Measurements from ENCODE around the gene CTIF.

CTIF gene

DNA sequence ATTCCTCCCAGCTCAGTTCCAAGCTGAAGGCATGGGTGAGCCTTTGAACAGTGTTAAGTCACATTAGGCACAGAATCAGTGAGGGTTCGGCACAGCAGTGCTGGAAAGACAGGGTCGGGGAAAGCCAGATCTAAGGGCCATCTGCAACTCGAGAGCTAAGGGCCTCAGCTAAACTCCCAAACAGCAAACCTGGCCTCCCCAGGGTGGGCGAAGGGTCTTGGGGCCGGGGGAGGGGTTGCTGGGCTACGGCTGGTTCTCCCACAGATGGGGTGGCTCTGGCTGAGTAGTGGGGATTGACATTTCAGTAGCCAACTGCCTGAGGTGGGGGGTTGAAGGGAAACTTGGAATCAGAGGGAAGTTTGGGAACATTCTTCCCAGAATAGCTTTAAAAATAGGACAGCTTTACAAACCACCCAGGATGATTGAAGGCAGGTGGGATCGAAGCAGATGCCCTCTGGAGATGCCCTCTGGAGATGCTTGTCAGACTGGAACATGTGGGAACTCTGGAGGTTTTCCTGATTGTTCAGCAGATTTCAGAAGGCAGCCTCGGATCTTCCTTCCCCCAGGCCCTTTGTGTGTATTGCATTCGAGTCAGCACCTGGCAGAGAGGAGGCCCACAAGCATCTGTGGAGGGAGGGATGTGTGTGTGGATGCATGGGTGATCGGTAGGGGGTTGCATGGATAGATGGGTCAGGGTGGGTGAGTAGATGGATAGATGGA, 255.6 kb downstream of the CTIF start:
- no peak overlapping the region for H3K27ac Mint-ChIP-seq
- H3K4me1 Mint-ChIP-seq (ENCODE audit: low read depth), result peaks cover 27% of the 10 kb centered on the region
- no peaks in the 10 kb centered on the region for H3K36me3 Mint-ChIP-seq (ENCODE audit: low read depth)
- H3K9me3 Mint-ChIP-seq, result no peaks in the 10 kb centered on the region
- peaks cover 3% of the 10 kb centered on the region for H3K27me3 Mint-ChIP-seq
- no peak overlapping the region for H3K4me3 Mint-ChIP-seq

GRCh38 chr18:48795696-48796095, 256.9 kb downstream of the CTIF start:
- Mint-ChIP-seq H3K27ac (no peak overlapping the region), H3K9me3 (no peaks in the 10 kb centered on the region), H3K36me3 (ENCODE audit: low read depth) (no peaks in the 10 kb centered on the region), H3K27me3 (peaks cover 3% of the 10 kb centered on the region), H3K4me3 (no peak overlapping the region), H3K4me1 (ENCODE audit: low read depth) (peaks cover 40% of the 10 kb centered on the region)

DNA sequence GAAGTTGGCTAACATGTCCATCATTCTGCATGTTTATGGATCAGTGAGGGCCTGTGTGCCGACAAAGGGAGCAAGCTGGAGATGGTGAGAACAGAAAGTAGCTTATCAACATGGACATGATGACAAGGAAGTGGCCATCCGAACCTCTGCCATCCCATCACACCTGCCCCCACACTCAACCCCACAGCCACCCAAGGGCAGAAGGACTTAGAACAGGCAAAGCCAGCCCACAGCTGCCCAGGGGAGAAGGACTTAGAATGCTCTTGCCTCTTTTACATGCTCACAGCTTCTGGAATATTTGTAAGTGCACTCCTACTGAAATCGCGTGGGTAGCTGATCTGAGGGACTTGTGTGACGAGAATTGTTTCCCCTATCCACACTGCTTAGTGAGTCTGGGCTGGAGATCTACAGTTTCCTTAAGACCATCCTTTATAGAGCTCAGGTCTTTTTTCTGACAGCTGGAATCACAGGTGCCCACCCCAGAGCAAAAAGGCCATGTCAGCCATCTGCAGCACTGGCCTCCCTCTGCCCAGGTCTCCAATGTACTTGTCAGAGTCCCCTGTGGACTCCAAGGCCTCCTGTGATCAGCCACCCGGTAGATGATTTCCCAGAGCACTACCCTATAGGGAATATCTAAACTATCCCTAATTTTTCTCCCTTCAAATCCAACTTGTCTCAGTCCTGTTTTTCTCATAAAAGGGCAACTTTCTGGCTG, 257.8 kb downstream of the CTIF start:
- no peaks in the 10 kb centered on the region for H3K9me3 Mint-ChIP-seq

DNA sequence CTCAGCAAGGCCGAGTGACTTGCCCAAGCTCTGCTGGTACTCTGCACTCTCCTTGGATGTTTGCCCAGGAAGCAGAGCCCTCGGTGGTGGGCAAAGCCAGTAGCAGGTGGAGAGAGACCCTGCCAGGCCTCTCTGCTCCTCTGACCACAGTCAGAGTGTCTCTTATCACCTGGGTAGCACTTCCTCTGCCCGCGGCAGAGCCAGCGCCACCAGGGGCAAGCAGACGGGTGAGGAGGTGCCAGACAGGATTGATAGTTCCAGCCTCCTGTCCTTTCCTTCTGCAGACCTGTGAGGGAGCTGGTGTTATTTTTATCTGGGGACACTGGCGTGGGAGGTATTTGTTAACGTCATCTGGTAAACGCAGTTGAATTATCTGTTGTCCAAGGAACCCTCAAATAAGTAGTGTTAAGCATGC, 259.0 kb downstream of the CTIF start:
- no peaks in the 10 kb centered on the region for H3K36me3 Mint-ChIP-seq (ENCODE audit: low read depth)
- peaks cover 55% of the 10 kb centered on the region for H3K4me1 Mint-ChIP-seq (ENCODE audit: low read depth)
- peaks cover 3% of the 10 kb centered on the region for H3K27me3 Mint-ChIP-seq
- H3K9me3 Mint-ChIP-seq, result no peaks in the 10 kb centered on the region
- no peak overlapping the region for H3K4me3 Mint-ChIP-seq
- H3K27ac Mint-ChIP-seq, result no peak overlapping the region

More for the DNA sequence above, 257.8 kb downstream of the CTIF start:
- H3K27ac Mint-ChIP-seq, result peak overlapping the region; percentile 13
- no peak overlapping the region for H3K4me3 Mint-ChIP-seq
- H3K27me3 Mint-ChIP-seq, result peaks cover 3% of the 10 kb centered on the region
- peaks cover 44% of the 10 kb centered on the region for H3K4me1 Mint-ChIP-seq (ENCODE audit: low read depth)
- no peaks in the 10 kb centered on the region for H3K36me3 Mint-ChIP-seq (ENCODE audit: low read depth)

DNA sequence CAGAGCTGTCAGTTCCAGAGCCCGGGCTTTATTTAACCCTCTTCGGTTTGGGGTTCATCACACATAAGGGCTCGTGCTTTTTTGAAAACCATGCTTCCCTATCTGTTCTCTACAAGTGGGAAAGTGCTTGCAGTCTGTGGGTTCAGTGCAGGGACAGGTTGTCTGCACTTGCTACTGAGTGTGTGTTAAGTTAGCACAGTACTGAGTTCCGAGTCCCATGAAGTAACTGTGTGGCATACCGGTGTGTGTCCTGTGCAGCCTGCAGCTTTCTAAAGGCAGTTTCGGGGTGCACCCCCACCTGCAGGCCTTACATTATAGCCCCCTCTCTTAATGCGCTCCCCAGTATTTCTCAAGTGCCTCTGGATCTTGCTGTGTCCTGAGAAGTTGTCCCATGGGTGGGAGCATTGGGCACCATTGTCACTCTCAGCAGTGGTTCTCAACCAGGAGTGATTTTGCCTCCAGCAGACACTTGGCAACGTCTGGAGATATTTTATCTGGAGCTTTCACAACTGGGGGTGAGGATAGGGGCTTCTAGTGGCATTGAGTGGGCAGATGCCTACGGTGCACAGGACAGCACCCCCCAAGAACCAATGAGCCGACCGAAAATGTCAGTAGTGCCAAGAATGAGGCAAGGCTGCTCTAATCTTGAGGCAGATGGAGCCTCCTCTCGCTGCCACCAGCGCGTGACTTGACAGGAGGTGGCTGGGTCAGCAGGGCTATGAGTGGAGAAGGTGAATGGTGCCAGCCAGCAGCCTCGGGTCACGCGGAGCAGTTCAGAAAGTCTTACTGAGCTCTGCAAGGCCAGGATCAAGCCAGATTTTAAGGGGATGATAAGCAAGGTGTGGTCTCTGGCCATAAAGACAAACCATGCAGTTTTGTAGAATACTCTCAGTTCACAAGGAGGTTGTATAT, 259.8 kb downstream of the CTIF start:
- no peaks in the 10 kb centered on the region for H3K9me3 Mint-ChIP-seq
- H3K4me3 Mint-ChIP-seq, result no peak overlapping the region
- peaks cover 3% of the 10 kb centered on the region for H3K27me3 Mint-ChIP-seq
- H3K27ac Mint-ChIP-seq, result no peak overlapping the region
- no peaks in the 10 kb centered on the region for H3K36me3 Mint-ChIP-seq (ENCODE audit: low read depth)
- H3K4me1 Mint-ChIP-seq (ENCODE audit: low read depth), result peaks cover 62% of the 10 kb centered on the region

GRCh38 chr18:48799724-48800315, 261.0 kb downstream of the CTIF start:
- H3K36me3 Mint-ChIP-seq (ENCODE audit: low read depth), result no peaks in the 10 kb centered on the region
- H3K27ac Mint-ChIP-seq, result peak overlapping the region; percentile 95
- H3K9me3 Mint-ChIP-seq, result no peaks in the 10 kb centered on the region
- H3K4me1 Mint-ChIP-seq (ENCODE audit: low read depth), result peaks cover 75% of the 10 kb centered on the region
- H3K4me3 Mint-ChIP-seq, result no peak overlapping the region
- H3K27me3 Mint-ChIP-seq, result peaks cover 3% of the 10 kb centered on the region

GRCh38 chr18:48800466-48800865, 261.6 kb downstream of the CTIF start:
- peaks cover 81% of the 10 kb centered on the region for H3K4me1 Mint-ChIP-seq (ENCODE audit: low read depth)
- no peaks in the 10 kb centered on the region for H3K9me3 Mint-ChIP-seq
- H3K27me3 Mint-ChIP-seq, result peaks cover 3% of the 10 kb centered on the region
- no peaks in the 10 kb centered on the region for H3K36me3 Mint-ChIP-seq (ENCODE audit: low read depth)
- peak overlapping the region; percentile 53 for H3K4me3 Mint-ChIP-seq
- peak overlapping the region; percentile 95 for H3K27ac Mint-ChIP-seq

GRCh38 chr18:48800876-48801727, 262.3 kb downstream of the CTIF start:
- peak overlapping the region; percentile 95 for H3K27ac Mint-ChIP-seq
- no peaks in the 10 kb centered on the region for H3K36me3 Mint-ChIP-seq (ENCODE audit: low read depth)
- H3K4me3 Mint-ChIP-seq, result peak overlapping the region; percentile 62
- peaks cover 88% of the 10 kb centered on the region for H3K4me1 Mint-ChIP-seq (ENCODE audit: low read depth)
- peaks cover 3% of the 10 kb centered on the region for H3K27me3 Mint-ChIP-seq
- no peaks in the 10 kb centered on the region for H3K9me3 Mint-ChIP-seq

DNA sequence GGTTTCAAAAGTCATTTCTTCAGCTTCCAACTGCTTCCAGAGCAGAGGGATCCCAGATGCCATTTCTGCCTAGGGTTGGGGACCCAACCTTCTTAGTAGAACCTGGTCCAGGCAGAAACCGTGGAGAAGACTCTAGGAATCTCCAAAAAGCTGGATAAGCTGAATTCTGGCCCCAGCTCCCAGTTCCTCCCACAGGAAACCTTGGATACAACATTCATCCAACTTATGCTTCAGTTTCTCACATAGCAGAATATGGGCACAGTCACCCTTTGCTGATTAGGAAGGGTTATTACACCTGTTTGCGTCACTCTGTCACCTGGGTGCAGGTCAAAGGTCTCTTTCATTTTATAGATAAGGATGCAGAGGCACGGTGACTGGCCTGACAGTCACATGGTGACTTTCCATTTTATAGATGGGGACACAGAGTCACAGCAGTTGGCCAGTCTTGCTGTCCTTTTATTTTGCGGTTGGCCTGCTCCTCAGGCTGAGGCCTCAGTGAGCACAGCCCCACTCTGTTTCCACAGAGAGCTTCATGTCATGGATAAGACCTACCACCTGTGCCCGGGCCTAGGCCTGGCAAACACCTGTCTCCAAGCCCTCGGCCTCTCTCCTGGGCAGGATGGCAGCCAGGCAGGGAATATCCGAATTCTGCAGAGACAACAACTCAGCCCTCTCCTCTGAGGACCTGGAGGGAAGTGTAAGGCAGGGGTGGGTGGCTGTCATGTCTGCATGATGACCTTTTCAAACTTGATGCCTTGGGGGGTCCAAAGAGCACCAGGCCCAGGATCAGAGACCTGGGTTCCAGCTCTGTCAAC, 263.1 kb downstream of the CTIF start:
- Mint-ChIP-seq H3K4me3 (peak overlapping the region; percentile 62), H3K36me3 (ENCODE audit: low read depth) (no peaks in the 10 kb centered on the region), H3K4me1 (ENCODE audit: low read depth) (peaks cover 96% of the 10 kb centered on the region), H3K27me3 (no peaks in the 10 kb centered on the region), H3K27ac (peak overlapping the region; percentile 95), H3K9me3 (no peaks in the 10 kb centered on the region)

- H3K4me3 Mint-ChIP-seq, result no peak overlapping the region
Observed at GRCh38 chr18:48802543-48803290, 263.9 kb downstream of the CTIF start.

DNA sequence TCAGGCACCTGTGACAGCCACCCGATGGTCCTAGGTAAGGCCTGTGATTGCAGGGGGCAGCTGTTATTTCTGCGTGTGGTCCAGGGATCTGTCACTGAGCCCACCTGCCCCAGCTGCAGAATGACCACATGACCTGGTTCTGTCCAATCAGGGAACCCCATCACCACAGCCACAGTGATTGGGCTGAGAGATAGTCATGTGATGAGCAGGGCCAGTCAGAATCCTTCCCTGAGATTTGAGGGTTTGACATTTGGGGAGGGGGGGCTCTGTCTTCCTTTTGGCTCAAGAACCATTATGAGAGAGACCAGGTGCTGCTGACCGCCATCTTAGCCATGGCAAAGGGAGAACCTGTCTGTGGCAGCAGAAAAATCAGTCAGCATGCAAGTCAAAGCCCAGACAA, 264.7 kb downstream of the CTIF start:
- no peaks in the 10 kb centered on the region for H3K27me3 Mint-ChIP-seq
- no peaks in the 10 kb centered on the region for H3K36me3 Mint-ChIP-seq (ENCODE audit: low read depth)
- peaks cover 96% of the 10 kb centered on the region for H3K4me1 Mint-ChIP-seq (ENCODE audit: low read depth)
- H3K9me3 Mint-ChIP-seq, result no peaks in the 10 kb centered on the region
- H3K27ac Mint-ChIP-seq, result peak overlapping the region; percentile 95
- H3K4me3 Mint-ChIP-seq, result no peak overlapping the region

More at GRCh38 chr18:48802543-48803290, 263.9 kb downstream of the CTIF start:
- Mint-ChIP-seq H3K36me3 (ENCODE audit: low read depth) (no peaks in the 10 kb centered on the region), H3K4me1 (ENCODE audit: low read depth) (peaks cover 100% of the 10 kb centered on the region), H3K27me3 (no peaks in the 10 kb centered on the region), H3K27ac (peak overlapping the region; percentile 95), H3K9me3 (no peaks in the 10 kb centered on the region)

DNA sequence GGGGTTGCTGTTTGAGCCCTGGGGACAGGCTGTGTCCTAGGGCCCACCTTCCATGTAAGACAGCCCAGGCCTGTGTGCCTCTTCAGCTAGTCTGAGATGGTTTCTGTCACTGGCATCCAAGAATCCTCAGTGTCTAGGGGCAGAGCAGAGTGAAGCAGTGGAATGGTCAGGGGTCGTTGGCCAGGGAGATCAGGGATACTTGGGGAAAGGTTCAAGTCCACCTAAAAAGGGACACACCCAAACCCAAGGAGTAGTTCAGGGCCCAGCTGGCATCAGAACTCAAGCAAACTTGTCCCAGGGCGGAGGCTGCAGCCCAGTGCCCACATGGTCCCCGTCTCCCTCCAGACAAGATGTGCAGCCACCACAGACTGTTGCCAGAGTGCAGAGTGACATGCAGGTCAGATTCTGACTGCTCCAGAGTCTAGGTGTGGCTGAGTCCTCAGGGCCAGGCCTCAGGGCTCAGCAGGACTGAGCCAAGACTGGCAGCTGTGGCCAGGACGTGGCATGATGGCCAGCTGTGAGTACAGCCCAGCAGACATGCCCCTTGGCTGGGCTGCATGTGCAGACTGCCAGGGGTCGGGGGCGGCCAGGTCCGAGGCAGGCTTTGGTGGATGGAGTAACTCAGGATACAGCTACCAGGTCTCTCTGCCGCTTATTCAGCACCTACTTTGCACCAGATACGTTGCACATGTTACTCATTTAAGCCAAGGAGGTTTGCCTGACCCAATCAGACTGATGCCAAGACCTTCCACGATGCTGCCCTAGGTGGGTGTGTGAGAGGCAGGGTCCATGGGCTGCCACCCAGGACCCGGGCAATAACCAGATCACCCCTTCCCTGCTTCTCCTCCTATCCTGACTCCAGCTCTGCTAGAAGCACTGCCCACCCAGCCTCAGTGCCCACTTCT, 265.4 kb downstream of the CTIF start:
- H3K9me3 Mint-ChIP-seq, result no peaks in the 10 kb centered on the region
- peaks cover 92% of the 10 kb centered on the region for H3K4me1 Mint-ChIP-seq (ENCODE audit: low read depth)
- H3K27ac Mint-ChIP-seq, result peak overlapping the region; percentile 95
- no peaks in the 10 kb centered on the region for H3K27me3 Mint-ChIP-seq
- H3K4me3 Mint-ChIP-seq, result no peak overlapping the region
- H3K36me3 Mint-ChIP-seq (ENCODE audit: low read depth), result no peaks in the 10 kb centered on the region

All from stimulated activated naive CD8-positive, alpha-beta T cell treated with anti-CD3 and anti-CD28 coated beads, Interleukin-15, Interleukin-2, amounts not matched to agents 100 ng/mL and 50 ng/mL, for 24 hours (primary cell).